ENCODE data around the gene KLHL30.

KLHL30 gene

DNA sequence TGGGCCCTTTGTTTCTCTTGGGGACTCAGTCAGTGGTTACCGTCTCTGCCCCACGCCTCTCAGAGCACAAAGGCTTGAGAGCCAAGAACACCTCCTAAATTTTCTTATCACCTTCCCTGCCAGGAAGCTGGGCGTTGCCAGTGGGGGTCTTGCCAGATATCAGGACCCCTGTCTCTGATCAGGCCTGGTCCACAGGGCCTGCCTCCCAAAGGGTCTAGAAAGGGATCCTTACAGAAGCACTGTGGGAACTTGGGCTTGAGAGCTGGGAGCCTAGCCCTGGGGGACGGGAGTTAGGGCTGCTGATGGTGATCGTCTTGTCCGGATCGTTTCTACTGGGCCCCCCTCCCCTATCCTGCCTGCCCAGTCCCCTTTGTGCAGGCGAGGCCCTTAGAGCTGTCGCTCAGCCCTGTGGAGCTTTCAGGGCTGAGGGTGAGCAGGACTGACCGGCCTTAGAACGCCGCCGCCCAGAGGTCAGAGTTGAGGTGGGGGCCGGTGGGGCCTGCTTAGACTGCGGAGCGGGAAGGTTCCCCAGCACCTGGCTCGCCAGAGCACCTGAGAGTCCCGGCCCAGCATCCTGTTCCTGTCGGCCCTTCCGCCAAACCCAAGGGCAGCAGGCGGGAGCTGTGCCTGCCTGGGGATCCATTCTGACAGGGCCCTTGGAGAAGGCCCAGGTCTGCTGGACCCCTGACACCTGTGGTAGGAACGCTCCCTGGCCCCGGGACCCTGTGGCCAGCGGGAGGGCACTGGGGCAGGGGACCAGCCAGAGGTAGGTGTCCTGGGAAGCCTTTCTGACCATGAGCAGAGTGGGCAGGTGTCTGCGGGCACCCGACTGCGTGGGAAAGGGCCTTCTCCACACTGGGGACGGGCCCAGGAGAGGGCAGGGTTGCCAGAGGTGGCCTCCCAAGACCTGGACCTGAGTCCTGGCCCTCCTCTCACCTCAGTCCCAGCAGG lies 37.4 kb upstream of the KLHL30 start:
- intact Hi-C loops (cut with DNase I) = no loop called here
- peak in 19 of 42 donors; percentile 2 to 27 (median 9) for DNase-seq

DNA sequence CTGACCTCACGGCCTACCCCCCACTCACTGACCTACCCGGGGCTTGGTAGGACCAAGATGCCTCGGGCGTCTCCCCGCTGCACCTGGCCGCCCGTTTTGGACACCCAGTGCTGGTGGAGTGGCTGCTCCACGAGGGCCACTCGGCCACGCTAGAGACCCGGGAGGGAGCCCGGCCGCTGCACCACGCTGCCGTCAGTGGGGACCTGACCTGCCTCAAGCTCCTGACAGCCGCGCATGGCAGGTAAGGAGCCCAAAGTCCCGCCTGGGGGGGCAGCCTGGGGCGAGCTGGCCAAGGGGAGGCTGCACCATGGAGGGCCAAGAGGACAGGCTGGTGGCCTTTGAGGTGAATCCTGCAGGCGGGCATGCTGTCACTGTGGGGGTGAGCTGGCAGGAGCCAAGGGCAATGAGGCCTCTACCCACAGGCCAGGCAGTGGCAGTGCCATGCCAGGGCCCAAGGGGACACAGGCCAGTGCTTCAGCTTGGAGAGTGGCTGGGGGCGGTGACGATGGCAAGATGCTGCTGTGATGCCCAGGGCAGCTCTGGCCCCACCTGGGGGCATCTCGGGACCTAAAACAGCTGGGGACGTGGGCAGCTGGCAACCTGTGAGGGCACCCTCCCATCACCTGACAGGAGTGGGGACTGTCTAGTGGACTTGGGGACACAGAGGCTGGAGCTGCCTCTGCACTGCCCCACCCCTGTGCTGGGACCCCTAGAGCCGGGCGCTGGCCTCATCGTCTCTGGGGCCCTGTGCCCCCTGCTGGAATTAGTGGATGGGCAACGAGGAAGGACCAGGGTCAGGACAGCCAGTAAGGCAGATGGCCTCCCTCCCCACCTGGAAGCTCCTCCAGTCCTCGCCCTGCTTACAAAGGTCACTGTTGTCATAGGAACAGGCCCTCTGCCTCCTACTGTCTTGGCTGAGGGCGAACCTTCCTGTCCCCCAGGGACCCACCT lies 36.3 kb upstream of the KLHL30 start:
- intact Hi-C loops (cut with DNase I) = no loop called here
- peak in 19 of 42 donors; percentile 1 to 29 (median 9) for DNase-seq

GRCh38 chr2:238102865-238103264 lies 35.6 kb upstream of the KLHL30 start:
- intact Hi-C loops (cut with DNase I) = no loop called here
- peak in 14 of 42 donors; percentile 1 to 34 (median 8) for DNase-seq

- DNase-seq = peak in 14 of 42 donors; percentile 2 to 24 (median 12)
- intact Hi-C loops (cut with DNase I) = no loop called here
These were observed 34.8 kb upstream of the KLHL30 start for GRCh38 chr2:238103465-238104225.

GRCh38 chr2:238104226-238104690 lies 34.2 kb upstream of the KLHL30 start:
- peak in 13 of 42 donors; percentile 0 to 30 (median 9) for DNase-seq
- intact Hi-C loops (cut with DNase I) = no loop called here

GRCh38 chr2:238104691-238105371 lies 33.6 kb upstream of the KLHL30 start:
- DNase-seq = peak in 15 of 42 donors; percentile 1 to 32 (median 10)
- intact Hi-C loops (cut with DNase I) = no loop called here

GRCh38 chr2:238105506-238106338 lies 32.7 kb upstream of the KLHL30 start:
- peak in 10 of 42 donors; percentile 2 to 26 (median 9) for DNase-seq
- intact Hi-C loops (cut with DNase I) = no loop called here

- intact Hi-C loops (cut with DNase I) = no loop called here
- peak in 8 of 42 donors; percentile 2 to 31 (median 6) for DNase-seq
These were observed 32.1 kb upstream of the KLHL30 start for GRCh38 chr2:238106339-238106697.

DNA sequence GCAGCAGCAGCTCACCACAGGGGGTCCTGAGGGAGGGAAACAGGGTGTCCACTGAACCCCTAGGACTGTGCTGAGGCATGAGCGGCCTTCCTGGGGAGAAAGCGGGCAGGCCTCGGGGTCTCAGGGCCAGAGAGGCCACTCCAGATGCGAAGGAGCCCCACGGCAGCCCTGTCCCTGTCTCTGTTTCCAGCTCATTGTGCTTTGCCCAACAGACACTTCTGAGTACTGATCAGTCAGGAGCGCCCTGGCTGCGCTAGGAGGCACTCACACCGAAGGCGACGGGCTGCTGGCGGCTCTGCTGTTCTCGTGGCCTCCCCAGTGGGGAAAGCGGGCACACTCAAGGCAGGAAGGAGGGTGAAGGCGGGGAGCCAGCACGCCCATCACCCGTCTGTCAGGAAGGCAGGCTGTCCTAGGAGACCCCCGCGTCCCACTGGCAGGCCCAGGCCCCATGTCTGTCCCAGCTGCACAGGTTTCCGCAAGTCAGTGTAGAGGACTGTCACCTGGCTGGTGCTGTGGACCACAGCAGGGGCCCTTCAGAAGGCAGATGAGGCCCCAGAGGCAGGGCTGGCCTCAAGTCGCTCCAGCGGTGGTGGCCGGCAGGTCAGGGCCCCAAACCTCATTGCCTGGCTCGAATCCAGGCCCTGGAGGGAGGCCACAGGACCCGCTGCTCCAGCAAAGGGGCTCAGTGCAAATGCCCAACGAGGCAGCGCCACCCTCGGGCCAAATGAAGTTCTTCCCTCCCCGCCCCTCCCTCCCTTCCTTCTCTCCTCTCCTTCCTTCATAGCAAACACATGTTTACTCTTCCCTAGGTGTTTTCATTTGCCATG lies 31.6 kb upstream of the KLHL30 start:
- peak in 10 of 42 donors; percentile 2 to 42 (median 13) for DNase-seq
- intact Hi-C loops (cut with DNase I) = no loop called here

GRCh38 chr2:238107525-238108422 lies 30.7 kb upstream of the KLHL30 start:
- intact Hi-C loops (cut with DNase I) = no loop called here
- peak in 11 of 42 donors; percentile 4 to 34 (median 16) for DNase-seq

- intact Hi-C loops (cut with DNase I) = no loop called here
- DNase-seq = peak in 13 of 42 donors; percentile 3 to 44 (median 11)
These were observed 29.9 kb upstream of the KLHL30 start for GRCh38 chr2:238108423-238109183.

DNA sequence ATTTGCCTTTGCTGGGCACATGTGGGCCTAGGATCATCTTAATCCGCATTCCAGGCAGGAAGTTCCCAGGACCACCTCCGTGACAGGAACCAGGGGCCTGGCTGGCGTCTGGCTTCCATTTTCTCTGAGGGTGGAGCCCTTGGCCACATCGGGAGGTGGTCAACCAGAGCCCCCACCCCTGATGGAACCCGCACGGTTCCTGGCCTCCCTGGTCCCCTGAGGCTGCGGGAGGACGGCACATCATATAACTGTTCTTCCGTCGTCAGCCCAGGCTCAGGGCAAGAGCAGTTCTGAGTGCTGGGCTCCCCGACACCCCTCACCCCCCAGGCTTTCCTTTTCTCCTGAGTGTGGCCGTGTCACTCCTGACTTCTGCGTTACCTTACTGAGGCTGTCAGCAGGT lies 24.9 kb upstream of the KLHL30 start:
- intact Hi-C loops (cut with DNase I) = no loop called here
- peak in 2 of 42 donors; percentile 0 to 4 for DNase-seq

- peak in 1 of 42 donors; percentile 1 for DNase-seq
- intact Hi-C loops (cut with DNase I) = no loop called here
These were observed 24.1 kb upstream of the KLHL30 start for GRCh38 chr2:238114331-238114841.
